Panc1 (cell line): ENCODE data around the gene RAD51D. TPM values are rescaled to one million over a fixed set of nuclear protein-coding genes. Genes with fewer than 3 reads are reported as not detected.

Experiments
- ATAC-seq: fragments of 200-7000 bp; cut with Tn5 transposase; 2 replicates; pipeline ENCODE4 v1.9.1; 2020; ENCODE audit warnings: mild to moderate bottlenecking, moderate library complexity
- BruUV-seq: library from RNA; stranded (reverse); fragments of 400-500 nt; replicated peaks from 2 replicates; lab custom pipeline; 2021; lab: Mats Ljungman, UMichigan
- CTCF ChIA-PET: fragments of 300-600 bp; sonication (Branson Sonifier 250); formaldehyde crosslinking; loops from one replicate; lab custom pipeline; 2022; ENCODE audit warnings: antibody characterized with exemption; lab: Charles Lee
- POLR2A ChIA-PET: fragments of 300-600 bp; sonication (Branson Sonifier 250); formaldehyde crosslinking; loops from one replicate; lab custom pipeline; 2022; ENCODE audit warnings: antibody characterized with exemption; lab: Charles Lee
- DNase-seq: peaks from one replicate; pipeline ENCODE4 v3.0.0-alpha.2; 2010; ENCODE audit warnings: low read depth, low spot score
- H3K27ac ChIP-seq: 2 replicates; pipeline ENCODE4 v1.5.1; 2011; ENCODE audit warnings: mild to moderate bottlenecking, low read length, inconsistent platforms
- H3K27me3 ChIP-seq: fragments of 200-500 bp; sonication (Bioruptor generic); 2 replicates; pipeline ENCODE4 v1.6.0; 2014; ENCODE audit warnings: low read length, inconsistent platforms; ENCODE audit not compliant: control insufficient read depth, insufficient read depth
- H3K36me3 ChIP-seq: fragments of 200-500 bp; sonication (Bioruptor generic); 2 replicates; pipeline ENCODE4 v1.5.1; 2014; ENCODE audit warnings: inconsistent platforms, mild to moderate bottlenecking, low read length, moderate library complexity; ENCODE audit not compliant: control insufficient read depth, insufficient read depth
- H3K4me1 ChIP-seq: 2 replicates; pipeline ENCODE4 v1.5.1; 2011; ENCODE audit warnings: inconsistent platforms, mild to moderate bottlenecking, low read length, moderate library complexity; ENCODE audit not compliant: control insufficient read depth, insufficient read depth
- H3K4me3 ChIP-seq, 2 experiments: 2 replicates each; pipeline ENCODE4 v1.5.1; 2011 to 2012; ENCODE audit warnings: low read depth in 2 of 2, low read length in 2 of 2, mild to moderate bottlenecking in 2 of 2, inconsistent platforms in 1 of 2, moderate library complexity in 1 of 2
- H3K9me3 ChIP-seq: fragments of 200-500 bp; sonication (Bioruptor generic); 2 replicates; pipeline ENCODE4 v1.5.1; 2014; ENCODE audit warnings: low read depth, mild to moderate bottlenecking, inconsistent platforms, low read length, moderate library complexity; ENCODE audit not compliant: control insufficient read depth, insufficient read depth
- POLR2AphosphoS5 ChIP-seq: IDR thresholded peaks from 2 replicates; pipeline ENCODE4 v1.6.1; 2012; ENCODE audit warnings: mild to moderate bottlenecking, low read depth, low read length, moderate library complexity
- SIN3A ChIP-seq: IDR thresholded peaks from 2 replicates; pipeline ENCODE4 v1.6.1; 2012; ENCODE audit warnings: low read depth, mild to moderate bottlenecking, low read length, moderate library complexity, borderline replicate concordance; ENCODE audit not compliant: insufficient read depth
- TCF7L2 ChIP-seq: IDR thresholded peaks from 2 replicates; pipeline ENCODE4 v1.6.1; 2011; ENCODE audit warnings: mild to moderate bottlenecking, low read depth, low read length, inconsistent platforms
- in situ Hi-C: cut with HindIII; loops from 2 replicates; pipeline ENCODE4 v1.10.0; 2016; ENCODE audit warnings: low sequenced_read_pairs, low pct_unique_long_range_greater_than_20kb
- intact Hi-C: fragments of 100-400 bp; cut with micrococcal nuclease; formaldehyde crosslinking; loops from one replicate; pipeline ENCODE4 v1.10.0; 2022; ENCODE audit not compliant: unreplicated experiment
- total RNA-seq: library from RNA; stranded (reverse); gene quantifications from one replicate; pipeline ENCODE4 v1.2.1, GENCODE V29; 2021; ENCODE audit not compliant: unreplicated experiment
- TF ChIP-seq, protein P1 (sequence below), 2 experiments: IDR thresholded peaks; 2 replicates each; pipeline ENCODE4 v1.6.1; 2011 to 2012; ENCODE audit warnings: low read depth in 2 of 2, control low read depth in 1 of 2, low read length in 1 of 2, mild to moderate bottlenecking in 1 of 2, moderate library complexity in 1 of 2; ENCODE audit not compliant: insufficient read depth in 1 of 2
- TF ChIP-seq, protein P2 (sequence below): fragments of 450-650 bp; IDR thresholded peaks from 2 replicates; pipeline ENCODE4 v1.5.1; 2017; ENCODE audit warnings: mild to moderate bottlenecking

RAD51D gene
- total RNA-seq, 1 experiment from 2014 or later, result 25.9 TPM

DNA sequence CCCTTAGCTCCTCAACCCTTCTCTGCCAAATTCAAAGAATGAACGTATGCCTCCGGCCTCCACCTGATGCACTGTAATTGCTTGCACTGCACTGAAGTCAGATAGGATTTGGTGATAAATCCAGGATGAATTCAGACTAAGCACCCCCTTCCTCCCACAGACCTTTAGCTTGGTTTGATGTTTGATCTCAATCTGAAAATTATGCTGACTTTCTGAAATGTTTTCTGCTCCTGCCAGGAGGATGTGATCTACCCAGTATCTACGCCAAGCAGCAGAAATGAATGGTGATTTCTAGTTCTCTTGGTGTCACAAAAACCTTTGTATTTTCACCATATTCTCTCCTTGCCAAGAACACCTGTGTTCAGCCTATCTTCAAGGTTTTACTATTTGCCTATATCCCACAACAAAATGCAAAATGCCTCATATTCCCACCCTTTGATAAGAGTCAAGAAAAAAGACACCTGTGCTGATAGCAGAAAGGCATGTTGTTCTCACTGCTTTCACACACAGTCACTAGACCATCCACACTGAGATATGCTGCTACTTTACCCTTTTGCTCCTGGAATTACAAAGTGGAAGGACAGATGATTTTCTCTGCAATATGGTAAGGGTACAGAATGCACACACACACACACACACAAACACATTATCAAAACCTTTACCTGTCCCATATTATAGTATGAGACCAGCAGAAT is 70.8 kb downstream of the RAD51D start:
- no peaks in the 10 kb centered on the region for H3K27me3 ChIP-seq
- no peak for DNase-seq
- BruUV-seq, result no TSS peak
- no peak overlapping the region for H3K4me3 ChIP-seq
- no peak overlapping the region for H3K27ac ChIP-seq
- ChIA-PET POLR2A (no interaction called here), CTCF (no interaction called here)
- TF ChIP-seq, protein P1, sequence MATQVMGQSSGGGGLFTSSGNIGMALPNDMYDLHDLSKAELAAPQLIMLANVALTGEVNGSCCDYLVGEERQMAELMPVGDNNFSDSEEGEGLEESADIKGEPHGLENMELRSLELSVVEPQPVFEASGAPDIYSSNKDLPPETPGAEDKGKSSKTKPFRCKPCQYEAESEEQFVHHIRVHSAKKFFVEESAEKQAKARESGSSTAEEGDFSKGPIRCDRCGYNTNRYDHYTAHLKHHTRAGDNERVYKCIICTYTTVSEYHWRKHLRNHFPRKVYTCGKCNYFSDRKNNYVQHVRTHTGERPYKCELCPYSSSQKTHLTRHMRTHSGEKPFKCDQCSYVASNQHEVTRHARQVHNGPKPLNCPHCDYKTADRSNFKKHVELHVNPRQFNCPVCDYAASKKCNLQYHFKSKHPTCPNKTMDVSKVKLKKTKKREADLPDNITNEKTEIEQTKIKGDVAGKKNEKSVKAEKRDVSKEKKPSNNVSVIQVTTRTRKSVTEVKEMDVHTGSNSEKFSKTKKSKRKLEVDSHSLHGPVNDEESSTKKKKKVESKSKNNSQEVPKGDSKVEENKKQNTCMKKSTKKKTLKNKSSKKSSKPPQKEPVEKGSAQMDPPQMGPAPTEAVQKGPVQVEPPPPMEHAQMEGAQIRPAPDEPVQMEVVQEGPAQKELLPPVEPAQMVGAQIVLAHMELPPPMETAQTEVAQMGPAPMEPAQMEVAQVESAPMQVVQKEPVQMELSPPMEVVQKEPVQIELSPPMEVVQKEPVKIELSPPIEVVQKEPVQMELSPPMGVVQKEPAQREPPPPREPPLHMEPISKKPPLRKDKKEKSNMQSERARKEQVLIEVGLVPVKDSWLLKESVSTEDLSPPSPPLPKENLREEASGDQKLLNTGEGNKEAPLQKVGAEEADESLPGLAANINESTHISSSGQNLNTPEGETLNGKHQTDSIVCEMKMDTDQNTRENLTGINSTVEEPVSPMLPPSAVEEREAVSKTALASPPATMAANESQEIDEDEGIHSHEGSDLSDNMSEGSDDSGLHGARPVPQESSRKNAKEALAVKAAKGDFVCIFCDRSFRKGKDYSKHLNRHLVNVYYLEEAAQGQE (IDR thresholded peaks at IDR 0.05; ENCODE audit: insufficient read depth in 1 of 2, low read depth in 2 of 2, low read length in 1 of 2), result no peak
- TF ChIP-seq POLR2AphosphoS5, result no peak
- H3K36me3 ChIP-seq, result no peaks in the 10 kb centered on the region
- no peak for ATAC-seq
- peaks cover 12% of the 10 kb centered on the region for H3K4me1 ChIP-seq
- H3K9me3 ChIP-seq, result no peaks in the 10 kb centered on the region
- intact Hi-C loops, result no loop called here
- in situ Hi-C loops, result no loop called here

- CTCF ChIA-PET, result no interaction called here
- POLR2A ChIA-PET, result no interaction called here
- TF ChIP-seq SIN3A (no peak), TCF7L2 (no peak), POLR2AphosphoS5 (no peak)
- TF ChIP-seq, protein P1 (IDR thresholded peaks at IDR 0.05; ENCODE audit: insufficient read depth in 1 of 2, low read depth in 2 of 2, low read length in 1 of 2), result no peak
- TF ChIP-seq, protein P2, sequence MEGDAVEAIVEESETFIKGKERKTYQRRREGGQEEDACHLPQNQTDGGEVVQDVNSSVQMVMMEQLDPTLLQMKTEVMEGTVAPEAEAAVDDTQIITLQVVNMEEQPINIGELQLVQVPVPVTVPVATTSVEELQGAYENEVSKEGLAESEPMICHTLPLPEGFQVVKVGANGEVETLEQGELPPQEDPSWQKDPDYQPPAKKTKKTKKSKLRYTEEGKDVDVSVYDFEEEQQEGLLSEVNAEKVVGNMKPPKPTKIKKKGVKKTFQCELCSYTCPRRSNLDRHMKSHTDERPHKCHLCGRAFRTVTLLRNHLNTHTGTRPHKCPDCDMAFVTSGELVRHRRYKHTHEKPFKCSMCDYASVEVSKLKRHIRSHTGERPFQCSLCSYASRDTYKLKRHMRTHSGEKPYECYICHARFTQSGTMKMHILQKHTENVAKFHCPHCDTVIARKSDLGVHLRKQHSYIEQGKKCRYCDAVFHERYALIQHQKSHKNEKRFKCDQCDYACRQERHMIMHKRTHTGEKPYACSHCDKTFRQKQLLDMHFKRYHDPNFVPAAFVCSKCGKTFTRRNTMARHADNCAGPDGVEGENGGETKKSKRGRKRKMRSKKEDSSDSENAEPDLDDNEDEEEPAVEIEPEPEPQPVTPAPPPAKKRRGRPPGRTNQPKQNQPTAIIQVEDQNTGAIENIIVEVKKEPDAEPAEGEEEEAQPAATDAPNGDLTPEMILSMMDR, result no peak
- intact Hi-C loops, result no loop called here
- no peaks in the 10 kb centered on the region for H3K27me3 ChIP-seq
- H3K27ac ChIP-seq, result no peak overlapping the region
- DNase-seq, result no peak
- no peaks in the 10 kb centered on the region for H3K36me3 ChIP-seq
- no peaks in the 10 kb centered on the region for H3K9me3 ChIP-seq
- no TSS peak for BruUV-seq
- H3K4me1 ChIP-seq, result peaks cover 11% of the 10 kb centered on the region
- no peak overlapping the region for H3K4me3 ChIP-seq
- in situ Hi-C loops, result no loop called here
- 0 out of 2 replicates have a peak, but pooled peaks have one; percentile 36 for ATAC-seq
These were observed 72.8 kb downstream of the RAD51D start for GRCh38 chr17:35046740-35047283.
